ENCODE results near the gene GPR158.

GPR158 gene

GRCh38 chr10:25651534-25651933, 476.7 kb downstream of the GPR158 start (continued):
- no peak for TF ChIP-seq TSHZ2 (CRISPR knock-in tag; IDR thresholded peaks at IDR 0.05)
- TF ChIP-seq OSR1 (CRISPR knock-in tag; IDR thresholded peaks at IDR 0.05) = no peak
- TF ChIP-seq GLIS3 (CRISPR knock-in tag; IDR thresholded peaks at IDR 0.05) = no peak
- TF ChIP-seq PATZ1 (CRISPR knock-in tag; IDR thresholded peaks at IDR 0.05; ENCODE audit: borderline replicate concordance) = no peak
- TF ChIP-seq ESRRG (CRISPR knock-in tag; IDR thresholded peaks at IDR 0.05) = no peak
